Ovary (tissue), 3 donors: ENCODE measurements around the gene TEP1.

Experiments
- EP300 ChIP-seq: sonication (generic); formaldehyde crosslinking; IDR thresholded peaks from one replicate; pipeline ENCODE4 v1.6.1; 2017; ENCODE audit warnings: antibody characterized with exemption
- POLR2A ChIP-seq: fragments of 450-650 bp; IDR thresholded peaks from one replicate; pipeline ENCODE4 v1.6.1; 2017; ENCODE audit warnings: antibody characterized with exemption, mild to moderate bottlenecking, moderate library complexity
- TF ChIP-seq, protein P1 (sequence below), 3 donors: fragments of 450-650 bp in 2 of 3; fragments of 200-600 bp in 1 of 3; IDR thresholded peaks; one replicate each; pipeline versions ENCODE4 v1.5.1 to v1.8.0; 2016 to 2022; ENCODE audit warnings: antibody characterized with exemption in 3 of 3, mild to moderate bottlenecking in 1 of 3
- donor health status: DM: no; HTN: no; CAD: no.

DNA sequence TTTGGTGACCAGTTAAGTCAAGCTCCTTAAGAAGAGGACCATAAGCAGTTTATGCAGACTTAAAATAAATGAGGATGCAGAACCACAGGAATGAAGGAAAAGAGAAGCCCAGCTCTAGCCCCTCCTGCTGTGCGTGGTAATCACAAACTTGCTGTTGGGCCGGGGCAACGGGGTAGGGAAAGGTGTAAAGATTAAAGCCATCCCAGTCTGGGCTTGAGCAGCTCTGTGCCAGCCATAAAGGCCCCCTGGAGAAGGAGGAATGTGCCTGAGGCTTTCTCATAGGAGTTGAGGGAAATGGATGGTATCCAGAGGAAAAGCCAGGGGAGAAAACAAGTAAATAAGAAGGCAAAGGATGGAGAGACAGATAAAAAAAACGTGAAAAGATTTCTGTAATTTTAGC, 25.1 kb downstream of the TEP1 start:
- TF ChIP-seq POLR2A (no peak), EP300 (no peak)
- TF ChIP-seq, protein P1, sequence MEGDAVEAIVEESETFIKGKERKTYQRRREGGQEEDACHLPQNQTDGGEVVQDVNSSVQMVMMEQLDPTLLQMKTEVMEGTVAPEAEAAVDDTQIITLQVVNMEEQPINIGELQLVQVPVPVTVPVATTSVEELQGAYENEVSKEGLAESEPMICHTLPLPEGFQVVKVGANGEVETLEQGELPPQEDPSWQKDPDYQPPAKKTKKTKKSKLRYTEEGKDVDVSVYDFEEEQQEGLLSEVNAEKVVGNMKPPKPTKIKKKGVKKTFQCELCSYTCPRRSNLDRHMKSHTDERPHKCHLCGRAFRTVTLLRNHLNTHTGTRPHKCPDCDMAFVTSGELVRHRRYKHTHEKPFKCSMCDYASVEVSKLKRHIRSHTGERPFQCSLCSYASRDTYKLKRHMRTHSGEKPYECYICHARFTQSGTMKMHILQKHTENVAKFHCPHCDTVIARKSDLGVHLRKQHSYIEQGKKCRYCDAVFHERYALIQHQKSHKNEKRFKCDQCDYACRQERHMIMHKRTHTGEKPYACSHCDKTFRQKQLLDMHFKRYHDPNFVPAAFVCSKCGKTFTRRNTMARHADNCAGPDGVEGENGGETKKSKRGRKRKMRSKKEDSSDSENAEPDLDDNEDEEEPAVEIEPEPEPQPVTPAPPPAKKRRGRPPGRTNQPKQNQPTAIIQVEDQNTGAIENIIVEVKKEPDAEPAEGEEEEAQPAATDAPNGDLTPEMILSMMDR (IDR thresholded peaks at IDR 0.05), result no peak
